ENCODE results near the gene AP1S3. TPM values are rescaled to one million over a fixed set of nuclear protein-coding genes. Genes with fewer than 3 reads are reported as not detected.

AP1S3 gene
- 70.7 and 87.1 TPM in 2 replicates for total RNA-seq

DNA sequence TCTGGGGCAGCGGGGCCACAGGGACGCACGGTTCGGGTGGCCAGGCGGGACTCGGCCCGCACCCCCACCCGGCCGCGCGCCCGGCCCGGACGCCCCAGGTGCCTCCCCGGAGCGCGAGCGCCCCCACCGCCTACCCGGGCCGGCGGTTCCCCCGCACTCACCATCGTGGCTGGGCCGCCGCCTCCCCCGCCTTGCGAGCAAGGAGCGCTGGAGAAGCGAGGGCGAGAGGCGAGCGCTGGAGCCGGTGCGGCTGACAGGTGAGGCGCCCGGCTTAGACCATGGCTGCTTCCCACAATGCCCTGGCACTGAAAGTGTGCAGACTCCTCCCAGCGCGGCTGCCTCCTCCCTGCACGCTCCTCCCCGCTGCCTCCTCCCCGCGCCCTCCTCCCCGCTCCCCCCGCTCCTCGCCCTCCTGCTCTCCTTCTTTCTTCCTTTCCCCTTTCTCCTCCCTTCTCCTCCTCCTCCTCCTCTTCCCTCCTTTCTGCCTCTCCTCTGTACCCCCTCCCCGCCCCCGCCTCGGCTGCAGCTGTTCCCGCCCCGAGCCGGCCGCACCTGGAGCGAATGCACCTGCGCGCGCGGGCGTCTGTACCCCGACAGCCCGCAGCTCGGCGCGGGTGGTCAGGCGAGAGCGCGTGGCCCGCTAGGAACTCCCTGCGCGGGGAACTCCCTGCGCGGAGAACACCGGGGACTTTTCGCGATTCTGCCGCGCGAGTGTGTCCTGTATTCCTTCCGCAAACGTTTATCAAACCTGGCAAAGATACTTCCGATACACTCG lies at the start of gene AP1S3:
Gene AP1S3, minus strand, starts transcription at position 296 of the 775 bp plus-strand sequence. Its CDS starts 132 bp downstream, at position 164.

Other genes starting within 250 kb of the AP1S3 start
- under 0.01 and 0.28 TPM in 2 replicates for gene SCG2, start 235.2 kb downstream of the AP1S3 start, total RNA-seq
- 98.1 and 102 TPM in 2 replicates for gene WDFY1, start 107.8 kb upstream of the AP1S3 start, total RNA-seq
- gene MRPL44, start 119.9 kb upstream of the AP1S3 start, total RNA-seq = 30.2 and 35.9 TPM in 2 replicates
- gene SERPINE2, start 201.7 kb upstream of the AP1S3 start, total RNA-seq = 75.9 and 114 TPM in 2 replicates

Data from nasal cavity respiratory epithelium epithelial cell of viscerocranial mucosa (primary cell).